HT-29 (cell line): ENCODE measurements around the gene BEX3. TPM values are rescaled to one million over a fixed set of nuclear protein-coding genes. Genes with fewer than 3 reads are reported as not detected.
A peak's percentile ranks its signal among the peaks of the same experiment; 100 is the strongest.
"Not testable (repeated sequence)": the region's sequence is repeated elsewhere in the genome, so short reads cannot be mapped to it uniquely, and the experiment has no call there.

Experiments
- DNase-seq: peaks from one replicate; pipeline ENCODE4 v3.0.0-alpha.2; 2015; ENCODE audit warnings: low spot score
- total RNA-seq: library from RNA; depleted of rRNA; stranded (reverse); fragments of >200 nt; shearing (Covaris generic); gene quantifications from 2 replicates; pipeline ENCODE4 v1.2.3, GENCODE V29; 2014

Gene BEX3
- total RNA-seq, 1 experiment from 2014 or later, result not detected

DNA sequence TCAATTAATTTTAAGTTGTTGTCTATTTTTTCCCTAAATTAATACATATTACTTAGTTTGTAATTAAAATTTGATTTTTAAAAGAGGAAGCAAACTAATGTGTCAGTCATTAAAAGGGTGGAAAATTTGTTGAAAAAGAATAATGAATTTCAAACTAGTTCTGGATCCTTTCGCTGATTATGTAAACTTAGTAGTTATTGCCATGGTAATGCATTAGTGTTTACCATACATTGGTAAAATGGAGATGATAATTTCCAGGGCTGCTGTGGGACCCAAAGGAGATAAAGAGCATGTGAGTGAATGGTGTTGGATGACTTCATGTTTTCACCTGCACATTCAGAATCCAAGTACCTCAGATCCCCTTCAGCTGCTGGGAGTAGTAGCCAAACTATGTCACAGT lies 6.5 kb downstream of the BEX3 start:
- no peak for DNase-seq

DNA sequence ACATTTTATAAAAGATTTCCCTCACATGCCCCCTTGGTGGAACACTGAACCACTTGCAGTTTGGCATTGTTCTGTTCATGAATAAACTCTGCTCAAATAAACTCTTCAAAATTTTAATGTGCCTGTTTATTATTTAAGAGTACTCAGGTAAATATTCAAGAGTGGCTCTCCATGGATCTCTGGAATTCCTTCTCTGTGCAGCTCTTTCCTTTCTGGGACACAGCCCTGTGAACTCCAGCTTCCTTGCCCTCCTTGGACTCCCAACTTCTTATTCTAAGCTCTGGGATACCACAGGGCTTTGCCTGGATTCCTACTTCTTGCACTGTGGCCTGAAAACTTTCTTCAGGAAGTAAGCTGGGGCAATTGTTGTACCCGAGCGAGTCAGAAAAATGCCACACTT lies 8.3 kb downstream of the BEX3 start:
- no peak for DNase-seq

DNA sequence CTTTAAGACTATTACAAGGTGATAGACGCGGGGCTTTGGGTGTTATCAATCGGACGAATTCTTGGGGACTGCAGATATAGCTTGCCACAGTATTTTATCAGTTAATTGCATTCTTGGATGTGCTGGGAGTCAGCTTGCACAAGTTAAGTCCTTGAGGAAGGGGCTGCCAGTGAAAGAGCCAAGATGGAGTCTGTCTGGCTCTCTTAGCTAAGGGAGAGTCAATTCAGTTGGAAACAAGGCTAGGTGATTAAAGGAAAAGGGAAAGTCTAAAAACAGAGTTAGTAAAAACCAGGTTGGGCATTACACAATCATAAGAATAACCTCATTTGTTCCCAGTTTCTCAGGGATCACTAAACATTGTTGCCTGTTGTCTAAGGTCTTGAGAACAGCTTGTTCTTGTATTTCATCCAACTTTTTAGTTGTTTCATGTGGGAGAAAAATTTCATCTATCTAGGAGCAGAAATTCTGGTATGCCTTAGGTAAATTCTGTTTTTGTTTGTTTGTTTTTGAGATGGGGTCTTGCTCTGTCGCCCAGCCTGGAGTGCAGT lies 9.0 kb downstream of the BEX3 start:
- not testable (repeated sequence) for DNase-seq

GRCh38 chrX:103386332-103386731 lies 10.0 kb downstream of the BEX3 start:
- no peak for DNase-seq

GRCh38 chrX:103393487-103393886 lies 17.1 kb downstream of the BEX3 start:
- DNase-seq, result no peak

GRCh38 chrX:103396186-103396585 lies 19.8 kb downstream of the BEX3 start:
- DNase-seq, result no peak

DNA sequence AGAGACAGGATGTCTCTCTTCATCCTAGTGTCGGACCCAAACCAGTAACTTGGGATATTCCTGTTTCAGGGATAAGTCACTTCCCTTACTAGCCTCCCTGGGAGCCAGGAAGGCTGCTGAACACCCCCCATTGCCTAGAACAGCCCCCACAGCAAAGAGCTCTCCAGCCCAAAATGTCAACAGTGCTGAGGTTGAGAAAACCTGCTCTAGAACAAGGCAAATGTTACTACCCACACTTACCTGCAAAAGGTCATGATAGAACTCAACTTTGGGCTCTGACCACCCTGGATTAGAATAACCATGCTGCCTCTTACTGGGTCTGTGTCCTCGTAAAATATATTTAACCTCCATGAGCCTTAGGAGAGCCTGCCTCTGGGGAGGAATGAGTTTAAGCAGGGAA lies 20.3 kb downstream of the BEX3 start:
- no peak for DNase-seq

GRCh38 chrX:103397707-103398106 lies 21.4 kb downstream of the BEX3 start:
- no peak for DNase-seq

DNA sequence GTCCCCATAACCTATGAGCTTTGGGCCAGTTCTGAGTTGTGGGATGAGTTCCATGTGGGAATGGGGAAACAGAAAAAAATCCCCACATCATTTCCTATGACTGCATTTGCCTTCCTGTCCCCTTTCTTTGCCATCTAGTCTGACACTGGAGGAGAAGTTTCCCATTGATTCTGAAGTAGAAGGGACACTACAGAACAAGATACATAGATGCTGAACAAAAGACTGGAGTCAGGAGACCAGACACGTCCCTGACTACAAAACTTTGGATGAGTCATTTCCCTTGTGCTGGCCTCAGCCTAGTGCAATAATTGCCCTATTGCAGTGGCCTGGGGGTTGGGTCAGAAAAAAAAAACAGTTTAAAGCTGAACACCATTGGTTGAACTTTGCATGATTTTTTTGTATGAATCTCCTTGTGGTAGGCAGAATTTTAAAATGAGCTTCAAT lies 22.1 kb downstream of the BEX3 start:
- peak; percentile 16 for DNase-seq

DNA sequence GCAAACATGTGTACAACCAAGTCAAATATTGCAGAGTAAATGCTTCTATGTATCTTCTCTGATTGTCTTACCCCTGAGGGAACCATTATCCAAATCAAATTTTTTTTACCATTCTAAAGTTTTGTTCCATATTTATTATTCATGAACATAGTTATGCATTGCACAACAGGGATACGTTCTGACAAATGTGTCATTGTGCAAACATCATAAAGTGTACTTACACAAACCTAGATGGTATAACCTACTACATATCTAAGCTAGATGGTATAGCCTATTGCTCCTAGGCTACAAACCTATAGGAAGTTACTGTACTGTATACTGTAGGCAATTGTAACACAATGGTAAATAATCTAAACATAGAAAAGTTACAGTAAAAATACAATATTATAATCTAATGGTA lies 23.4 kb downstream of the BEX3 start:
- no peak for DNase-seq

- no peak for DNase-seq
Observed at GRCh38 chrX:103400931-103401330, 24.6 kb downstream of the BEX3 start.

- DNase-seq, result peak; percentile 67
Observed at GRCh38 chrX:103404231-103405008, 28.1 kb downstream of the BEX3 start.

GRCh38 chrX:103405009-103405333 lies 28.6 kb downstream of the BEX3 start:
- no peak for DNase-seq

DNA sequence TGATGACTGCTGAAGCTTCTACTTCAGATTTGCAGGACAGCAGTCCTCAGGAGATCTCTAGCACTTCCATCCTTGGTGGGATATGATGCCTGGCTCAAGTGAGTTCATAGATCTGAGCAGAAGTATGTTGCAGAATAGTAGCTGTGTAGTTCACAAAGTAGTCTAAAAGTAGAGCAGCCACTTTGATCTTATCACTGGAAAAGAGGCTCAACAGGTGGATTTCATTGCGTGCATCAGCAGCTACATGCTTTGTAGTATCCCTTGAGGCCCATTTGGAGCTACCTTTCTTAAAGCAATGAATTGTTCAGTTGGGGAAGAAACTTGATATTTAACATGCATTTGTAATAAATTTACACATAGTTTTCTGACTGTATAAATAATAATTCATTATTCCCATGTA lies 29.9 kb downstream of the BEX3 start:
- DNase-seq, result no peak

GRCh38 chrX:103407776-103408175 lies 31.4 kb downstream of the BEX3 start:
- no peak for DNase-seq

DNA sequence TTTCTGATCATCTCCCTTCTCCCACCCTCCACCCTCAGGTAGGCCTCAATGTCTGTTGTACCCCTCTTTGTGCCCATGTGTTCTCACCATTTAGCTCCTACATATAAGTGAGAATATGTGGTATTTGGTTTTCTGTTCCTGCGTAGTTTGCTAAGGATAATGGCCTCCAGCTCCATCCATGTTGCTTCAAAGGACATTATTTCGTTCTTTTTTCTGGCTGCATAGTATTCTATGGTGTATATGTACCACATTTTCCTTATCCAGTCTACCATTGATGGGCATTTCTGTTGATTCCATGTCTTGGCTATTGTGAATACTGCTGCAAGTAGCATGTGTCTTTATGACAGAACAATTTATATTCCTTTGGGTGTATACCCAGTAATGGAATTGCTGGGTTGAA lies 35.4 kb downstream of the BEX3 start:
- DNase-seq, result not testable (repeated sequence)

- no peak for DNase-seq
Observed at GRCh38 chrX:103413705-103414387, 37.5 kb downstream of the BEX3 start.

- no peak for DNase-seq
Observed at GRCh38 chrX:103414561-103414960, 38.2 kb downstream of the BEX3 start.

DNA sequence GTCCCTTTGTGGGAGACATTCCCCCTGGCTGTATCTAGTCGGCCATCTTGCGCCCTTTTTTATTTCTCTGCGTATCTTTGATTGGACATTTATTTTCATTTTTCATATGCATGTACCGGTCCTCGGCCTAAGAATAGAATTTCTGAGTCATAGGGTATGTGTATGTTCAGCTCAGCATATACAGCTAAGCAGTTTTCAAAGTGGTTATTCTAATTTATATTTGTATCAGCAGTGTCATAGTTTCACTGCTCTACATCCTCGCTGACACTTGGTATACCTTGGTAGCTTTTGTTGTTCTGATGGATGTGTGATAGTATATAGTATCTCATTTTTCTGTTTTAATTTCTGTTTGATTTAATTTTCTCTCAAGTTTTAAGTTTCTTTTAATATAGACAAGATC lies 38.7 kb downstream of the BEX3 start:
- DNase-seq, result no peak

DNA sequence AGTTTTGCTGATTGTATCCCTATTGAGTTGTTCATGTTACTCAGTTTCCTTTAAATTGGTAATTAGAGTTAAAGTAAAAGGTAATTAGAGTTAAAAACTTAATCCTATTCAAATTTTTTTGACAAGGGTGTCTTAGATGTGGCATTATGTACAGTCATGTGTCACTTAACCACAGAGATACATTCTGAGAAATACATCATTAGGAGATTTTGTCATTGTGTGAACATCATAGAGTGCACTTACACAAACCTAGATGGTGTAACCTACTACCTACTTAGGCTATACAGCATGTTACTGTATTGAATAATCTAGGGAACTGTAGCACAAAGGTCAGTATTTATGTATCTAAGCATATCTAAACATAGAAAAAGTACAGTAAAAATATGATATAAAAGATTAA lies 39.2 kb downstream of the BEX3 start:
- no peak for DNase-seq

DNA sequence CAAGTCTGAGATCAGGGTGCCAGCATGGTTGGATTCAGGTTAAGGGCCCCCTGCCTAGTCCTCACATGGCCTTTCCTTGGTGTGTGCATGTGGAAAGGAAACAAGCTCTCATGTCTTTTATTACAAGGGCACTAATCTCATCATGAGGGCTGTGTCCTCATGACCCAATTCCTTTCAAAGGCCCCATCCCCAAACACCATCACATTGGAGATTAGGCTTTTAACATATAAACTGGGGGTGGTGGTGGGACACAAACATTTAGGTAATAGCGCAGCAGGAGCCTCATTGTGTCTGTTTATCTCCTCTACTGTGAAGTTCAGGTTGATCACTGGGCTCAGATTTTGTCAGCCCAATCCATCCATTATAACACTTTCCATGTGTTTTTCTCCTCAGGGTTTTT lies 41.0 kb downstream of the BEX3 start:
- DNase-seq, result no peak

DNA sequence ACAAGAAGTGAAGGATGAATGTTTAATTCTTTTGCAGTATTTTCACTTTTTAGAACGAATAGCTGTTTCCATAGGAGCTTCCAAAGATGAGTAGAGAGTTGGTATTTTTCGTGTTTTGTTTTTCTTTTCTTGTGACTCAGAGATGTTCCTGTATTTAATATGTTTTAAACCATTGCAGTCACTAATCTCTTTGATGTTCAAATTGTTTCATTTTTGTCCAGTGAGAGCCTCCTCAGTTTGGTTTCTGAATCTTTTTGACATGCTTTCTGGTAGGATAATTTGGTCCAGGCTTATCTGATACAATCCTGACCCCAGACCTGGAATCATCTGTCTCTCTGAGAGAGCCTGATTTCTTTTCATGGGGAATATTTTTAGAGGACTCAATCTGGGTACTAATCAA lies 41.6 kb downstream of the BEX3 start:
- DNase-seq, result no peak

DNA sequence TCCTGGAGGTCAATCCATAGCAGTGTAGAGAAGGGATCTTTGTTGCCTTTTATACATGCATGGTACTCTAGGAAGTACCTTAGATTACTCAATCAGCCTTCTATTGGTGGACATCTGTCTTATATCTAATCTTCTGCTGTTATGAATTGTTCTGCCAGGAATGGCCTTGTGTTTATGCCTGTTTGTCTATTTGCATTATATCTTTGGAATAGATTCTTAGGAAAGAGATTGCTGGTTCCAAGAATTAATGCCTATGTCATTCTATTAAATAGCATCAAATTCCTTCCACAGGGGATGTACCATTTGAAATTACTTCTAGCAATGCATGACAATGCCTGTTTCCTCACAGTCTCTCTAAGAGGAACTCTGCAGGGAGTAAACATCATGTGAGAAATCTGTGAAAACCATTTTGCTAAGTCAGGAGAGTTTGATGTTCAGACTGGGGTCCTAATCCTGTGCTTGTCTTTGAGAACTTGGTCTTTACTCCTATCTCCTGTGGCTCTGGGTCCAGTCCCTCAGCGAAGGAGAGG lies 42.5 kb downstream of the BEX3 start:
- no peak for DNase-seq
